Inferior parietal cortex (tissue), 1 donor: ENCODE data around the gene TPRA1.
"Not testable (repeated sequence)": the region's sequence is repeated elsewhere in the genome, so short reads cannot be mapped to it uniquely, and the experiment has no call there.

Experiments
- DNase-seq: peaks from one replicate; pipeline ENCODE4 v3.0.0-alpha.2; 2016; ENCODE audit errors: extremely low spot score

TPRA1 gene

DNA sequence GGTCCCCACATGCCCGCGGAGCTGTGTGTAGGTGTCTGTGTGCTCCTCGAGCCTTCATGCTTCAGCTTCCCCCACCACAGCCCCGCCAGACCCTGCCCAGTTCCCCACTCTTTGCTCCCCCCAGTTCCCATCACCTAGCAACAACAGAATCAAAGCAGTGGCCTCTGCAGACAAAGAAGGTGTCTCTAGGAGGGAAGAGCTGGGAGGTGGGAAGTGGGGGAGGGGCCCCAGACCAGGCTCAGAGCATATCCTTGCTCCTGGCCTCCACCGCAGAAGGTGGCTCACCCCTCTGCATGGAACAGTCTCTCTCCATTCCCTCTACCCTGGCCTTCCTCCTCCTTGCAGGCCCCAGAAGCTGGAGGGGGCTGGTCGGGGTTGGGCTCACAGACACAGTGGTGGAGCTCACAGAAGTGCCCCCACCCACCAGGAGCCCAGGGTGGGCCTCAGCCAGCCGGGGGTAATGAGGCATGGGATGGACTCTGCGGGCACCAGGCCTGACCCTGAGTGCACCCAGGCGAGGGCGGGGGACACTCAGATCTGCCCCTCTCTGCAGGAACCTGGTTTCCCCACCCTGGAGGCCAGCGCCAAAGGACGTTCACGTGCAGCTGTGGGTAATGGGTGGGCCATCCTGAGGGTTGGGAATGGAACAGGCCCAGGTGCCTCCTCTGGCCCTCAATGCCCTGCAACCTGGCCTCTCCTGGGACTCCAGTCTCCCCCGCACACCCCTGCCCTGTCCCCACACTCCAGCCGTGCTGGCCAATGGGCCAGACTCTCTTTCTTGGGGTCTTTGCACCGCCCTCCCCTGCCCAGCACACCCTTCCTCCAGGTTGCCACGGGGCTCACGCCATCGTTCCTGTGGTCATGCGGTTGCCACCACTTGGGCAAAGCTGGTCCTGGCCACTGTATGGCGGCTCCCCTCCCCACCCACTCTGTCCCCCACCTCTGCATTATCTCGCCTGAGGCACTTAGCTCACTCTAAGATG, 53.4 kb downstream of the TPRA1 start:
- DNase-seq = no peak

DNA sequence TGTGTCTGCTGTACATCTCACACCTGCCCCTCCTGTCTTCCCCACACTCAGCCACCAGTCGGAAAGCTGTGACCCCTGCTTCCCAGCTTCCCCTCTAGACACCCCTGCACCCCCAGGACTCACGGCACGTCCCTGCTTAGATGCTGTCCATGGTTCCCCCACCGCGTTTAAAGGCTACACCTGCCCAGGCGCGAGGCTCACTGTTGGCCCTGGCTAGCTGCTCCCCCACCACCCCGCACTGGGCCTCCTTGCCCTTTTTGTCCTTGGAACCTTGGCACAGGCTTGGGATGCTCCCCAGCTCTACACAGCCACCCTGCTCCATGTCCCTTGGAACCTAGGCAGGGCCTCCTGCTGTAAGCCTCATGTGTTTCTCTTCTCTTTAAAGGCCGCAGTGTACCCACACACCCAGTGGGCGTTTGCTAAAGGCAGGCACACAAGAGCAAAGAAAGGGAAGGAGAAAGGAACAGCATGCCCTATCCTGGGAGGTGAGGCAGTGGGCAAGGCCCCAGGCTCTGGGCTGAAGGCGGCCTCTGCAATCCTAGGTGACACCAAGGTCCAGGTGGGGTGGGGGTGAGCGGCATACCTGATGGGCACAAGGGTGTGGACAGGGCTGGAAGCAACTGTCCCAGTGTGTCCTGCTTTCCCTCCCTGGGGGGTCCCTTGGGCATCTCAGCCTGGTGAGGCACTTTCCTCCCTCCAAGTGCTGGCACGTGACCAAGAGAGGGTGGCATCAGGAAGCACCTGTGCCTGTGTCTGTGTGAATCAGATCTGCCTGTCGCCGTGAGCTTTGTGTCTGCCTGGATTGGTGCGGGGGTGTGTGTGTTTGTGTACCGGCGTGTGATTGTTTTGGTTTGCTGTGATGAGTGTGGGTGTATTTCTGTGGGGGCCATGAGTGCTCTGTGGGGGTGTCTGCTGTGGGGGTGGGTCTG, 54.4 kb downstream of the TPRA1 start:
- DNase-seq = no peak

DNA sequence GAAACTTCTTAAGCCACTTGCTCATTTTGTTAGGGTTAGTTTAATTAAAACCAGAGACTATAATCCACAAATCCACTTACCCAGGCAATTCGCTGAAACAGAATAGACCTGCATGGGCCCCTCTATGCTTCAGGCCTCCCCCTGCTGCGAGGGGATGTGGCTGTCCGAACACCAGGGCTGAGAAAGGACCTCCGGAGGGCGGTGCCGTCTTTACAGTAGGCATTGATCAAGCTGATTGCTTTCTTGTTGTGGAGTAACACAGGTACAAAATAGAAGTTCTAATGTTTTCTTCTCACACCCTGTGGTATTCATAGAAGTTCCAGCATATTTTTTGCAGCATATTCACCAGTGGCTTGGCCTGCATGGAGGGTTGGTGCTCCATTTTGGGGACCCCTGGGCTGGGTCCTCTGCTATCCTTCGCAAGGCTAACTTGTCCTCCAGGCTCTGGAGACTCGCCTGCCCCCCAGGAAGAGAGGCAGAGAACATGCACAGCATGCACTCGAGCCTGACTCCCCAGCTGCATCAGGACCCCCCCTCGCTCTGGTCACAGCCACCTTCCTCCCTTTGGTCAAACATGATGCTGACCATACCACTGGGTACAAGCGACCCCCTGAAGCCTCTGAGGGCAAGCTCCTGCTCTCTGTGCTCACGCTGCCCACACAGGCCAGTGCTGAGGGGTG, 55.3 kb downstream of the TPRA1 start:
- DNase-seq = no peak

DNA sequence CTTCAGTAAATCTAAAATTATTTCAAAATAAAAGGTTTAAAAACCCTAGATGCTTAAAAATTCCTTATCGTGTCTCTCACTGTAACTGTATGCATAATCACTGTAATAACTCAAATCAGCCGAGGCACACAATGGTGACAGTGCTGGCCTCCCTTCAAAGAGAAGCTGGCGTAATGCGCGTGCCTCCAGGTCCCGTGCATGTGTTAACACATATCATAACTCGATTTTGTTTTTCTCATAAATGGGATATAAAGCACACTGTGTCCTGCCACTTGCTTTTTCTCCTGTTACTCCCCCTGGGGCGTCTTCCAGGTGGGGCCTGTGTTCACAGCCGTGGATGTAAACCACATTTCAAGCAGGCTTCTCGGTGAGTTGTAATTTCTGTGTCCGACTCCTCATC, 56.0 kb downstream of the TPRA1 start:
- DNase-seq = no peak

DNA sequence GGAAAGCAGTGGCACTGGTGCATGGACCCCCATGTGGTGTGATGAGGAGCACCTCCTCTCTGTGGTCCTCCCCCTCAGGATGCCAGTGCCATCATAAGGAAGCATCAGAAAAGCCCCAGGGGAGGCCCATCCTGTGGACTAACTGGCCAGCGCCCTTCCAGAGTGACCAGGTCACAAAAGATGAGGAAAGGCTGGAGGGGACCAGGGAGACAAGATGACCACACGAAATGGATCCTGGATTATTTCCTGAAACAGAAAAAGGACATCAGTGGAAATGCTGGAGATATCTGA, 56.4 kb downstream of the TPRA1 start:
- no peak for DNase-seq

DNA sequence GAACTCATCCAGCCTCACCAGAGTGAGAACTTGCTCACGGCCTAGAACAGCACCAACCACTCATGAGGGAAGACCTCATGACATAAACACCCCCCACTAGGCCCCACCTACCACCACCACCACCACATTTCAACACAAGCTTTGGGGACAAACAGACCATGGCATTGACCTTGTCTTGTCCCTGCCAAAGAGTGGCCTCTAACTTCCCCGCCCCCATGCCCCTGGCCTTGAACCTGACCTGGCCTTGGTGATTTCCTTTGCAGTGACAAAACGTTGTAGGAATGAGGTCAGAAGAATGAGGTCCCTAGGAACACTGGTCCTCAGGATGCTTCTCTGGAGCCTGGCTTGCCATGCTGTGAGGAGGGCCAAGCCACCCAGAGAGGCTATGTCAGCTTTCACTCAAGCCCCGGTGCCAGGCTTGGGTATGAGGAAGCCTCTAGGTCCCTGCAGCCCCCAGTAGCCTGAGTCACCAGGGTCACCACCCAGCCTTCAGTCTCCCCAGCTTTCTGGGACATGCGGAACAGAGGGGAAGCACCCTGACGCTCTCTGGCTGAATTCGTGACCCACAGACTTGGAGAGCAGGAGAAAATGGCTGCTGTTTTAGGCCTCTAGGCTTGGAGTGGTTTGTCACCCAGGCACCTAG, 57.9 kb downstream of the TPRA1 start:
- DNase-seq = no peak

DNA sequence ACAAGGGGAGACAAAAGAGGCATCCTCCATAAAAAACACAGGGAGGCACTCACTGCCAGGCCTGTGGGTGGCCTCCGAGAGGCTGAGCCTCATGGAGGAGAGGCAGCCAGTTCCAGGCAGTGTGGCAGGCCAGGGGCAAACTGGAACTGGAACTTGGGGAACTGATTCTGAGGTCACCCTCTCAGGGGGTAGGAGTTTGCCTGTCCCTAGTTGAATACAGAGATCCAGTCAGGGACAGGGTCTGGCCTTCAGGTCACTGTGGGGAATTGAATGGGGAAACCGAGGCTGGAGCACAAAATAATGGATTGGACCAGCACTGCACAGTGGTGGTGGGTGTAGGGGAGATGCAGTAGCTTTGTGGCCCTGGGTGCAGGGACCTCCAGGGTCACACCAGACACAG, 58.7 kb downstream of the TPRA1 start:
- no peak for DNase-seq

DNA sequence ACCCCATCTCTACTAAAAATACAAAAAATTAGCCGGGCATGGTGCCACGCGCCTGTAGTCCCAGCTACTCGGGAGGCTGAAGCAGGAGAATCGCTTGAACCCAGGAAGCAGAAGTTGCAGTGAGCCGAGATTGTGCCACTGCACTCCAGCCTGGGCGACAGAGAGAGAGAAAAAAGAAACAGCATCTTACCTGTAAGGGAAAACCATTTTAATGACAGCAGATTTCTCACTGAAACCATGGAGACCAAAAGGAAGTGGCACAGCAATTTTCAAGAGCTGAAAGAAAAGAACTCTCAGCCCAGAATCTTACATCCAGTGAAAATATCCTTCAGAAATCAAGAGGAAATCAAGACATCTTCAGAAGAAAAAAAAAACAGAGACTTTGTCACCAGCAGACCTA, 59.7 kb downstream of the TPRA1 start:
- not testable (repeated sequence) for DNase-seq

DNA sequence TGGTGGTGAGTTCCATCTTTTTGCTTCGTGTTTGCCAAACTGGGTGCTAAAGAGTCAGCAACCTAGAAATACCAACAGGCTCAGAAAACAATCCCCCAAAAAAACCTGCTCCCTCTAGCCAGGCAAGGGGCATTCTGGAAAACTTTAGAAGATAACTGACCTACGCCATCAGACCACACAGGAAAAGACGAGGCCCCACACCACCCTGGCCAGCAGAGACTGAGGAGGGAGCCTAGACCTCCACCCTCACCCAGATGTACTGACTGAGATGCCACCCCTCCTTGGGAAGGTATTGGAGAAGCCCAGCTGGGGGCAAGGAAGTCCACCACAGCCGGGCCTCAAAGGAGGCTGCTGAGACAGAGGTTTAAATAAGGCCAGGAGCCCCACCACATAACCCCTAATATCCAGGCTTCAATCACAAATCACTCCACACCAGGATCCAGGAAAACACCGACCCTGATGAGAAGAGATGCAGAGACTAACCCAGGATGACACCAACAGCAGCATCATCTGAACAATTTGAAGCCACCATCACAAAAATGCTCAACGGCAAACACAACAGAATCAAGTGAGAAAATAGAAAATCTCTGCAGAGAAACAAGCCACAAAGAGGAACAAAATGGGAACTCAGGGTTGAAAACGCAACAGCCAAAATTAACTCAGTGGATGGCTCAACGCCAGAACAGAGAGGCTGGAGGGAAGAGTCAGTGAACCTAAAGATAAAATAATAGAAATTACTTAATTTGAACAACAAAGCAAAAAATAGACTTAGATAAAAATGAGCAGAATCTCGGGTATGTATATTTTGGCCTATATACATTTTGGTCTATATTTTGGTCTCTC, 61.0 kb downstream of the TPRA1 start:
- DNase-seq = no peak

DNA sequence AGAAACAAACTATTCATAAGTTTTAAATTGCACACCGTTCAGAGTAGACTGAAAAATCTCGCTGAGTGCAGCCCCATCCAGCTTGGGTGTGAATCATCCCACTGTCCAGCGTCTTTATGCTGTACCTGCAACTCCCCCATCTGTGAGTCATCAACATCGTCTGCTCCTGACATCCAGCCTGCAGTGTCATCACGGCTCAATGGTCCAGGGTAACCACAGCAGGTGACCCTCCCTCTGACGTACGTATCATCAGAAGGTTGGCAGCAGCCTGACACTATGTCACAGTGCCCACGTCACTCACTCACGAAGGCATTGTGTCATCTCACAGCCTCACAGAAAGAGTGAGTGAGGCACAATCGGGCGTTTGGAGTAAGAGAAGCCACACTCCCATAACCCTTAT, 65.2 kb downstream of the TPRA1 start:
- no peak for DNase-seq

DNA sequence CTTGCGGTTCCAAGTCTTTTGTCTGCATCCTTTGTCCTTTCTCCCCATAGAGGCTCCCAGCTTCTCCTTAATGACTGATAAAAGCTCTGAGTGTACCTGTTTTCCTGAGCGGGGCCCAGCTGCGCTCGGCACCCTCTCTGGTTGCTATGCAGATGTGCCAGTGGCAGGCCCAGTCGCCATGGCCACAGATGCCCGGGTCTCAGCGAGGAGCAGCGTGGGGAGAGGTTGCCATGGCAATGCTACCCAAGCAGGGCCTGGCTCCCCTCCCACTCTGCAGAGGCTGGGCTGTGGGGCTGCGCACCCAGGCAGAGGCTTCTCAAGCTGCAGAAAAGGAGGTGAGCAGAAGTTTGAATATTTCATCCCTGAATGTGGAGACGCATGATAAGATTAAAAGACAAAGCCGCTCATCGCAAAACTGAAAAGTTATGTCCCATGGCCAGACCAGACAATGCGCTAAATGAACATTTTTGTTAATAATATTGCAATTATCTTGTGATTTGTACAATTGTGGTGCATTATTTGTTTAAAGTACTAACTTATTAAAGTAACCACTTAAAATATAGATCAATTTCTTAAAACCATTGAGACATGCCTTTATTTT, 66.1 kb downstream of the TPRA1 start:
- no peak for DNase-seq
